Transverse colon (tissue), 4 donors: ENCODE results near the gene TBL1XR1. TPM values are rescaled to one million over a fixed set of nuclear protein-coding genes. Genes with fewer than 3 reads are reported as not detected.

Source experiments
- DNase-seq: peaks from one replicate; pipeline ENCODE4 v3.0.0-alpha.2; 2019
- H3K27ac ChIP-seq, 4 donors: fragments of 200-600 bp; sonication (generic); 2 replicates each; pipeline ENCODE4 v1.5.1; 2016 to 2018; ENCODE audit warnings: inconsistent platforms in 4 of 4
- H3K27me3 ChIP-seq: fragments of 200-600 bp; sonication (generic); 2 replicates; pipeline ENCODE4 v1.5.1; 2017; ENCODE audit warnings: inconsistent platforms
- H3K36me3 ChIP-seq, 4 donors: fragments of 200-600 bp; sonication (generic); 2 replicates each; pipeline ENCODE4 v1.5.1; 2017 to 2019; ENCODE audit warnings: inconsistent platforms in 4 of 4
- H3K4me1 ChIP-seq, 4 donors: fragments of 200-600 bp; sonication (generic); 2 replicates each; pipeline ENCODE4 v1.5.1; 2017 to 2020; ENCODE audit warnings: inconsistent platforms in 4 of 4
- H3K4me3 ChIP-seq, 4 donors: fragments of 200-600 bp; sonication (generic); 1 replicate in 1 of 4; 2 replicates in 3 of 4; pipeline versions ENCODE4 v1.5.1 to v1.6.1; 2017 to 2019; ENCODE audit warnings: inconsistent platforms in 4 of 4
- H3K9me3 ChIP-seq, 2 donors: fragments of 200-600 bp; sonication (generic); 2 replicates each; pipeline ENCODE4 v1.5.1; 2017 to 2019; ENCODE audit warnings: inconsistent platforms in 2 of 2
- CTCF ChIP-seq, 5 experiments: fragments of 200-600 bp in 3 of 5; fragments of 450-650 bp in 2 of 5; sonication (generic) in 3 of 5; IDR thresholded peaks; 1 replicate in 2 of 5; 2 replicates in 3 of 5; pipeline ENCODE4 v1.5.1; 2016 to 2017; ENCODE audit warnings: antibody characterized with exemption in 5 of 5, inconsistent platforms in 3 of 5, mild to moderate bottlenecking in 2 of 5, moderate library complexity in 1 of 5
- EP300 ChIP-seq: sonication (generic); formaldehyde crosslinking; IDR thresholded peaks from one replicate; pipeline ENCODE4 v1.6.1; 2017; ENCODE audit warnings: antibody characterized with exemption, low read depth
- POLR2A ChIP-seq: fragments of 450-650 bp; IDR thresholded peaks from one replicate; pipeline ENCODE4 v1.6.1; 2016; ENCODE audit warnings: antibody characterized with exemption, mild to moderate bottlenecking, moderate library complexity
- POLR2AphosphoS5 ChIP-seq, 3 donors: sonication (generic); formaldehyde crosslinking; IDR thresholded peaks; one replicate each; pipeline ENCODE4 v1.6.1; 2016; ENCODE audit warnings: antibody characterized with exemption in 3 of 3
- WGBS, 2 donors: methylation state at CpG; one replicate each; pipeline ENCODE4 v1.1.5; 2018; ENCODE audit warnings: low coverage in 1 of 2; 5-methylcytosine and 5-hydroxymethylcytosine counted together
- in situ Hi-C, 4 donors: fragments of 200-750 bp; cut with MboI; loops; one replicate each; pipeline versions ENCODE4 v1.15.0 to v1.15.1; 2017; ENCODE audit warnings: low sequenced_read_pairs in 3 of 4, low pct_ligation_motif_present in 1 of 4, low pct_unique_long_range_greater_than_20kb in 1 of 4
- intact Hi-C: fragments of 100-400 bp; cut with DNase I; formaldehyde crosslinking; loops from one replicate; pipeline ENCODE4 v1.15.1; 2023; ENCODE audit warnings: low total_unique reads
- total RNA-seq, 4 donors: library from RNA; depleted of rRNA; stranded (reverse); fragments of >200 nt; gene quantifications; one replicate each; pipeline ENCODE4 v1.1.0, GENCODE V29; 2016

Gene TBL1XR1
- total RNA-seq, 4 donors from 2014 or later = 39.4 to 131 (median 68.1) TPM

GRCh38 chr3:177084616-177085015 lies 112.7 kb downstream of the TBL1XR1 start:
- no peak overlapping the region for H3K27ac ChIP-seq
- no peaks in the 10 kb centered on the region for H3K9me3 ChIP-seq
- 73 to 96% methylated on average over 3 of the region's 3 CpGs for WGBS, 2 donors
- H3K4me3 ChIP-seq = no peak overlapping the region
- no peak for DNase-seq
- H3K27me3 ChIP-seq = no peaks in the 10 kb centered on the region
- intact Hi-C loops = no loop called here
- TF ChIP-seq POLR2A (no peak), POLR2AphosphoS5 (IDR thresholded peaks at IDR 0.05) (no peak), EP300 (no peak), CTCF (IDR thresholded peaks at IDR 0.05) (no peak)
- peaks cover 0 to 44% (median 10%) of the 10 kb centered on the region in 4 donors for H3K4me1 ChIP-seq
- H3K36me3 ChIP-seq = no peaks in the 10 kb centered on the region
- in situ Hi-C loops = no loop called here

- Histone ChIP-seq H3K9me3 (no peaks in the 10 kb centered on the region), H3K36me3 (no peaks in the 10 kb centered on the region), H3K27ac (no peak overlapping the region), H3K4me1 (peaks cover 0 to 25% (median 0%) of the 10 kb centered on the region in 4 donors), H3K27me3 (no peaks in the 10 kb centered on the region), H3K4me3 (no peak overlapping the region)
- in situ Hi-C loops = no loop called here
- intact Hi-C loops = no loop called here
- no peak for TF ChIP-seq CTCF (IDR thresholded peaks at IDR 0.05)
- no peak for TF ChIP-seq POLR2A
- TF ChIP-seq EP300 = no peak
- no peak for TF ChIP-seq POLR2AphosphoS5 (IDR thresholded peaks at IDR 0.05)
- DNase-seq = no peak
- WGBS, 2 donors = 87 to 89% methylated on average over 1 of the region's 1 CpG
These were observed 117.2 kb downstream of the TBL1XR1 start for GRCh38 chr3:177080122-177080521.

- WGBS, 2 donors = 91 to 100% methylated on average over 1 of the region's 1 CpG
- no peak overlapping the region for H3K27ac ChIP-seq
- H3K4me1 ChIP-seq = peaks cover 0 to 25% (median 0%) of the 10 kb centered on the region in 4 donors
- TF ChIP-seq POLR2A (no peak), CTCF (IDR thresholded peaks at IDR 0.05) (no peak), EP300 (no peak), POLR2AphosphoS5 (IDR thresholded peaks at IDR 0.05) (no peak)
- H3K36me3 ChIP-seq = no peaks in the 10 kb centered on the region
- intact Hi-C loops = no loop called here
- no peaks in the 10 kb centered on the region for H3K27me3 ChIP-seq
- H3K9me3 ChIP-seq = no peaks in the 10 kb centered on the region
- in situ Hi-C loops = no loop called here
- no peak overlapping the region for H3K4me3 ChIP-seq
- DNase-seq = no peak
These were observed 117.6 kb downstream of the TBL1XR1 start for GRCh38 chr3:177079684-177080083.

GRCh38 chr3:177071496-177072156 lies 125.7 kb downstream of the TBL1XR1 start:
- no peaks in the 10 kb centered on the region for H3K36me3 ChIP-seq
- H3K4me1 ChIP-seq = peaks cover 0 to 18% (median 8%) of the 10 kb centered on the region in 4 donors
- H3K9me3 ChIP-seq = no peaks in the 10 kb centered on the region
- H3K4me3 ChIP-seq = no peak overlapping the region
- no peaks in the 10 kb centered on the region for H3K27me3 ChIP-seq
- DNase-seq = no peak
- TF ChIP-seq CTCF (IDR thresholded peaks at IDR 0.05) = no peak
- intact Hi-C loops = no loop called here
- no peak overlapping the region for H3K27ac ChIP-seq
- 78 to 86% methylated on average over 3 to 4 of the region's 4 CpGs for WGBS, 2 donors
- in situ Hi-C loops = loop anchor here in 2 of 4 donors (25.0 kb wide), 3 partner anchors 116 to 1266 kb away; partner anchors contain the start of gene TBL1XR1 (in 1 of the 2)
